Keratinocyte (primary cell): ENCODE measurements around the gene MUC6. TPM values are rescaled to one million over a fixed set of nuclear protein-coding genes. Genes with fewer than 3 reads are reported as not detected.

Experiments
- DNase-seq: peaks from one replicate; pipeline ENCODE4 v3.0.0-alpha.2; 2011; ENCODE audit warnings: low read depth, missing footprints, low spot score
- FAIRE-seq: peaks from 2 replicates; lab custom pipeline; 2011; peaks lifted over from hg19 to GRCh38; lab: Jason Lieb, UNC
- H2AFZ ChIP-seq: 2 replicates; pipeline ENCODE4 v1.6.0; 2012; ENCODE audit warnings: low read length, control low read depth, inconsistent platforms; ENCODE audit not compliant: control insufficient read depth
- H3K27ac ChIP-seq: 2 replicates; pipeline ENCODE4 v1.5.1; 2011; ENCODE audit warnings: low read length; ENCODE audit not compliant: control insufficient read depth, insufficient read depth
- H3K27me3 ChIP-seq: 3 replicates; pipeline ENCODE4 v1.6.0; 2011; ENCODE audit warnings: low read length; ENCODE audit not compliant: control insufficient read depth, insufficient read depth; ENCODE audit errors: extremely low read depth
- H3K36me3 ChIP-seq, 2 experiments: 2 replicates in 1 of 2; 3 replicates in 1 of 2; pipeline ENCODE4 v1.5.1; 2011; ENCODE audit warnings: low read length in 2 of 2, mild to moderate bottlenecking in 1 of 2; ENCODE audit not compliant: control insufficient read depth in 2 of 2, insufficient read depth in 2 of 2; ENCODE audit errors: extremely low read depth in 1 of 2
- H3K4me1 ChIP-seq: 3 replicates; pipeline ENCODE4 v1.5.1; 2011; ENCODE audit warnings: low read length; ENCODE audit not compliant: control insufficient read depth, insufficient read depth; ENCODE audit errors: extremely low read depth
- H3K4me2 ChIP-seq: 3 replicates; pipeline ENCODE4 v1.6.0; 2011; ENCODE audit warnings: low read depth, low read length; ENCODE audit not compliant: control insufficient read depth, insufficient read depth; ENCODE audit errors: extremely low read depth
- H3K4me3 ChIP-seq, 3 experiments: fragments of 200-600 bp in 1 of 3; sonication (generic) in 1 of 3; 2 replicates in 2 of 3; 3 replicates in 1 of 3; pipeline ENCODE4 v1.5.1; 2011 to 2016; ENCODE audit warnings: low read length in 3 of 3, mild to moderate bottlenecking in 3 of 3, control low read depth in 2 of 3, inconsistent platforms in 1 of 3, low read depth in 1 of 3, mixed read lengths in 1 of 3, mixed run types in 1 of 3, moderate library complexity in 1 of 3; ENCODE audit not compliant: control insufficient read depth in 2 of 3, insufficient read depth in 2 of 3; ENCODE audit errors: extremely low read depth in 1 of 3
- H3K79me2 ChIP-seq: 2 replicates; pipeline ENCODE4 v1.6.0; 2012; ENCODE audit warnings: low read length; ENCODE audit not compliant: control insufficient read depth, insufficient read depth
- H3K9ac ChIP-seq: 3 replicates; pipeline ENCODE4 v1.6.0; 2011; ENCODE audit warnings: low read length; ENCODE audit not compliant: control insufficient read depth, insufficient read depth; ENCODE audit errors: extremely low read depth
- H3K9me1 ChIP-seq: 3 replicates; pipeline ENCODE4 v1.6.0; 2011; ENCODE audit warnings: low read length; ENCODE audit not compliant: control insufficient read depth, insufficient read depth; ENCODE audit errors: extremely low read depth
- H3K9me3 ChIP-seq: 2 replicates; pipeline ENCODE4 v1.5.1; 2012; ENCODE audit warnings: low read depth, low read length; ENCODE audit not compliant: control insufficient read depth
- H4K20me1 ChIP-seq: 3 replicates; pipeline ENCODE4 v1.6.0; 2011; ENCODE audit warnings: low read length; ENCODE audit not compliant: control insufficient read depth, insufficient read depth; ENCODE audit errors: extremely low read depth
- CTCF ChIP-seq, 3 experiments: IDR thresholded peaks in 1 of 3; conservative IDR thresholded peaks in 1 of 3; optimal IDR thresholded peaks in 1 of 3; 2 replicates in 2 of 3; 3 replicates in 1 of 3; pipeline versions ENCODE3 to v1.5.1; 2011; ENCODE audit warnings: low read length in 3 of 3, mild to moderate bottlenecking in 3 of 3, moderate library complexity in 2 of 3, control low read depth in 1 of 3, inconsistent platforms in 1 of 3; ENCODE audit not compliant: insufficient read depth in 2 of 3; ENCODE audit errors: extremely low read depth in 1 of 3
- EZH2 ChIP-seq: IDR thresholded peaks from one replicate; pipeline ENCODE4 v1.6.1; 2012; ENCODE audit warnings: inconsistent platforms, mild to moderate bottlenecking, low read length, moderate library complexity
- dilution Hi-C: fragments of 300-500 bp; cut with MboI; formaldehyde crosslinking; loops from one replicate; pipeline ENCODE4 v1.7.0; 2020; ENCODE audit warnings: low sequenced_read_pairs; ENCODE audit not compliant: extremely low pct_ligation_motif_present
- polyA plus RNA-seq, 5 experiments: library from polyadenylated mRNA; depleted of rRNA in 3 of 5; stranded (reverse) in 3 of 5; stranded (forward) in 1 of 5; unstranded in 1 of 5; fragments of >200 nt; gene quantifications; 1 replicate in 1 of 5; 2 replicates in 3 of 5; 3 replicates in 1 of 5; pipeline versions ENCODE4 v1.2.1 to v1.2.3, GENCODE V29; 2011 to 2012; ENCODE audit warnings: missing spikeins in 2 of 5, low read depth in 1 of 5, low replicate concordance in 1 of 5

Gene MUC6
- polyA plus RNA-seq, 1 donor (not counting 4 experiments of a cell fraction or from before 2014, with no cell fraction given) = not detected

DNA sequence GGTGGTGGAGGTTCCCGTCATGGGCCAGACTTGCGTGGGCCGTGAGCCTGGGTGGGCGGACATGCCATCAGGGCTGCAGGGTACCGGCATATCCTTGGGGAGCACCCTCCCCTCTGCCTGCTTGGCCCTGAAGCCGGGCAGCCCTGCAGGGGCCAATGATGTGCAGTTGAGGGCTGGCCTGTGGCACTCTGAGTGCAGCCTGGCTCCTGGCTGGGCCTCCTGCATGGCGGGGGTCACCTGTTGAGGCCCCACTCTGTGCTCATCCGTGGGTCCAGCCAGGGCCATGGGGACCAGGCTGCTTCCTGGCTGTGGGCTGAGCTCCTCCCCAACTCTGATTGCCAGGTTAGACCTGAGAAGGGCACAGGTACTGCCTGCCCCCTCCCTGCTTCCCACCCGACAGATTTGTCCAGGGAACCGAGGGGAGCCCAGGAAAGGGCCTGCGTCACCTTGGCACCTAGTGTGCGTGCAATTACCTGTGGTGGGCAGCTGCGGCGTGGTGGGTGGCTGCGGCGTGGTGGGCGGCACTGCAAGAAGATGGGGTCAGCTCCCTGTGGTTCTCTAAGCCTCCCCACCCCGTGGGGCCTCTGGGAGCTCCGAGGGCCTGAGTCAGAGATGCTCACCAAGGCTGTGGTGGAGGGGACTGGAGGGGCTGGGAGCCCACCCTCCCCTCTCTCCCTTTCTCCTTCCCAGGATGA is 16.2 kb downstream of the MUC6 start:
- FAIRE-seq (no peak), DNase-seq (no peak)
- Histone ChIP-seq H3K27ac (no peak overlapping the region), H3K27me3 (no peaks in the 10 kb centered on the region), H3K9ac (no peak overlapping the region), H4K20me1 (no peaks in the 10 kb centered on the region), H3K4me3 (no peak overlapping the region), H3K4me2 (no peak overlapping the region), H3K79me2 (peaks cover 5% of the 10 kb centered on the region), H3K9me3 (peaks cover 7% of the 10 kb centered on the region), H3K4me1 (no peaks in the 10 kb centered on the region), H2AFZ (no peak overlapping the region), H3K36me3 (peaks cover 0 to 2% of the 10 kb centered on the region in 2 experiments), H3K9me1 (no peaks in the 10 kb centered on the region)
- dilution Hi-C loops = no loop called here
- TF ChIP-seq EZH2 (no peak), CTCF (optimal IDR thresholded peaks at IDR 0.05 in 1 of 3, IDR thresholded peaks at IDR 0.05 in 1 of 3, conservative IDR thresholded peaks at IDR 0.05 in 1 of 3; ENCODE audit: extremely low read depth in 1 of 3, insufficient read depth in 2 of 3, low read length in 3 of 3) (no peak)

DNA sequence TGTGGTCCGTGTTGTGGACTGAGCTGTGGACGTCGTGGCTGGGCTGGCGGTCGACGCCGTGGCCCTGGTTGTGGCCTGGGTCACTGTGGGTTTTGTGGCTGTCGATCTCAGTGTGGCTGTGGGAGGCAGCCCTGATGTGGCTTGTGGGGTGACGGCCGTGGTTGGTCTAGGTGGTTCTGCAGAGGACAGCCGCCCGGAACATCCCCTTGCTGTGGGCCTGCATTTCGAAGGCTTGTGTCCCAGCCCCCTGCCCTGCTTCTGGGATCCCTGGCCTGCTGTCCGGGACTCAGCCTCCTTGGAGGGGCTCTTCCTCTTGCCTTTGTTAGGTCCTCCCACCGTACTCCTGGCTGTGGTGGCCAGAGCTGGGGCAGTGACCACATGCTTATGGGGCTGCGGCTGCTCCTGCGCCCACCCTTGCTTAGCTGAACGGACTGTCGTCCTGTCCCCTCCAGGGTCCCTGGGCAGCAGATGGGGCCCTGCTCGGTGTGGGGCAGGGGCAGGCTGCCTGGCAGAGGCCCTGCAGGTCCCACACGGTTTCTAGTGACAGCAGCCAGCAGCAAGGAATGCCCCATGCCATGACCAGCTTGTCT is 17.1 kb downstream of the MUC6 start:
- TF ChIP-seq CTCF (optimal IDR thresholded peaks at IDR 0.05 in 1 of 3, IDR thresholded peaks at IDR 0.05 in 1 of 3, conservative IDR thresholded peaks at IDR 0.05 in 1 of 3; ENCODE audit: extremely low read depth in 1 of 3, insufficient read depth in 2 of 3, low read length in 3 of 3) (no peak), EZH2 (no peak)
- no peaks in the 10 kb centered on the region for H4K20me1 ChIP-seq

More for the DNA sequence above, 17.1 kb downstream of the MUC6 start:
- Histone ChIP-seq H3K27me3 (no peaks in the 10 kb centered on the region), H3K9me3 (peaks cover 7% of the 10 kb centered on the region), H2AFZ (no peak overlapping the region), H3K4me3 (no peak overlapping the region), H3K27ac (no peak overlapping the region), H3K4me2 (no peak overlapping the region), H3K4me1 (no peaks in the 10 kb centered on the region), H3K36me3 (no peaks in the 10 kb centered on the region), H3K79me2 (peaks cover 5% of the 10 kb centered on the region), H3K9me1 (no peaks in the 10 kb centered on the region), H3K9ac (no peak overlapping the region)
- DNase-seq = no peak
- dilution Hi-C loops = no loop called here
- no peak for FAIRE-seq
